ENCODE data around the gene DIAPH2. TPM values are rescaled to one million over a fixed set of nuclear protein-coding genes. Genes with fewer than 3 reads are reported as not detected.

Gene DIAPH2
- total RNA-seq, 4 donors from 2014 or later = 36.6 to 78.3 (median 41.4) TPM

- no peak for TF ChIP-seq CTCF (IDR thresholded peaks at IDR 0.05)
- ATAC-seq (ENCODE audit: low FRiP score) (no peak), DNase-seq (ENCODE audit: low spot score) (no peak)
Measured at GRCh38 chrX:97387004-97387403, 702.4 kb downstream of the DIAPH2 start.

- no peak for TF ChIP-seq CTCF (IDR thresholded peaks at IDR 0.05)
- no peak for ATAC-seq (ENCODE audit: low FRiP score)
- no peak for DNase-seq (ENCODE audit: low spot score)
Measured at GRCh38 chrX:97389761-97390192, 705.1 kb downstream of the DIAPH2 start.

- DNase-seq (ENCODE audit: low spot score) (no peak), ATAC-seq (ENCODE audit: low FRiP score) (no peak)
- no peak for TF ChIP-seq CTCF (IDR thresholded peaks at IDR 0.05)
Measured at GRCh38 chrX:97397371-97397770, 712.7 kb downstream of the DIAPH2 start.

- DNase-seq (ENCODE audit: low spot score) (no peak), ATAC-seq (ENCODE audit: low FRiP score) (no peak)
- no peak for TF ChIP-seq CTCF (IDR thresholded peaks at IDR 0.05)
Measured at GRCh38 chrX:97398030-97398551, 713.4 kb downstream of the DIAPH2 start.

- ATAC-seq (ENCODE audit: low FRiP score) (no peak), DNase-seq (ENCODE audit: low spot score) (no peak)
- no peak for TF ChIP-seq CTCF (IDR thresholded peaks at IDR 0.05)
Measured at GRCh38 chrX:97399400-97399799, 714.8 kb downstream of the DIAPH2 start.

GRCh38 chrX:97400492-97400891, 715.9 kb downstream of the DIAPH2 start:
- no peak for DNase-seq (ENCODE audit: low spot score)
- ATAC-seq (ENCODE audit: low FRiP score) = no peak
- no peak for TF ChIP-seq CTCF (IDR thresholded peaks at IDR 0.05)

- no peak for TF ChIP-seq CTCF (IDR thresholded peaks at IDR 0.05)
- ATAC-seq (ENCODE audit: low FRiP score) (no peak), DNase-seq (ENCODE audit: low spot score) (no peak)
Measured at GRCh38 chrX:97401154-97401553, 716.5 kb downstream of the DIAPH2 start.
